K562 (cell line): ENCODE data around the gene CUL4B. TPM values are rescaled to one million over a fixed set of nuclear protein-coding genes. Genes with fewer than 3 reads are reported as not detected.

Experiments used
- BACH1 ChIP-seq: fragments of 200-800 bp; sonication (Bioruptor generic); IDR thresholded peaks from 2 replicates; pipeline ENCODE4 v1.6.1; 2016; ENCODE audit warnings: missing genetic modification characterization, missing compliant biosample characterization
- BCOR ChIP-seq: fragments of 450-650 bp; IDR thresholded peaks from 2 replicates; pipeline ENCODE4 v1.6.1; 2016
- CBFA2T3 ChIP-seq: fragments of 450-650 bp; IDR thresholded peaks from 2 replicates; pipeline ENCODE4 v1.6.1; 2017
- CBX2 ChIP-seq: fragments of 200-600 bp; sonication (generic); IDR thresholded peaks from one replicate; pipeline ENCODE4 v1.6.1; 2012; ENCODE audit warnings: mild to moderate bottlenecking, low read length, inconsistent platforms; ENCODE audit not compliant: insufficient read depth, poor library complexity, severe bottlenecking
- CBX5 ChIP-seq: IDR thresholded peaks from 2 replicates; pipeline ENCODE4 v1.6.1; 2014; ENCODE audit warnings: low read depth, borderline replicate concordance
- CREM ChIP-seq: IDR thresholded peaks from 2 replicates; pipeline ENCODE4 v1.6.1; 2014; ENCODE audit warnings: antibody characterized with exemption, low read depth
- ELF1 ChIP-seq: fragments of 200-800 bp; sonication (Bioruptor generic); IDR thresholded peaks from 2 replicates; pipeline ENCODE4 v1.6.1; 2016; ENCODE audit warnings: missing genetic modification characterization, missing compliant biosample characterization
- ELF2 ChIP-seq: fragments of 250-450 bp; sonication (Bioruptor Pico); IDR thresholded peaks from 2 replicates; pipeline ENCODE4 v1.5.0; 2021; ENCODE audit warnings: mild to moderate bottlenecking
- ETV5 ChIP-seq: sonication (generic); formaldehyde crosslinking; IDR thresholded peaks from 2 replicates; pipeline ENCODE4 v1.4.0; 2020; ENCODE audit warnings: low read depth, mild to moderate bottlenecking, missing genetic modification reagents
- FOS ChIP-seq: IDR thresholded peaks from 3 replicates; pipeline ENCODE4 v1.6.1; 2011; ENCODE audit not compliant: insufficient read length; ENCODE audit errors: extremely low read depth
- FOXJ3 ChIP-seq: sonication (generic); formaldehyde crosslinking; IDR thresholded peaks from 2 replicates; pipeline ENCODE4 v1.4.0; 2020; ENCODE audit warnings: mild to moderate bottlenecking, missing genetic modification reagents
- HMGN3 ChIP-seq: IDR thresholded peaks from 2 replicates; pipeline ENCODE4 v1.6.1; 2011; ENCODE audit warnings: borderline replicate concordance, low read depth, mild to moderate bottlenecking, mixed read lengths, low read length; ENCODE audit not compliant: insufficient read length; ENCODE audit errors: extremely low read depth
- HNRNPL ChIP-seq: fragments of 200-400 bp; formaldehyde crosslinking; IDR thresholded peaks from 2 replicates; pipeline ENCODE4 v1.6.1; 2017; ENCODE audit warnings: low read depth, mild to moderate bottlenecking, low read length
- KAT2B ChIP-seq: IDR thresholded peaks from one replicate; pipeline ENCODE4 v1.6.1; 2012; ENCODE audit warnings: low read depth, mild to moderate bottlenecking, control low read depth, inconsistent platforms, low read length, moderate library complexity
- MCM3 ChIP-seq: fragments of 450-650 bp; IDR thresholded peaks from 2 replicates; pipeline ENCODE4 v1.6.1; 2016
- NCOA1 ChIP-seq: fragments of 450-650 bp; IDR thresholded peaks from 2 replicates; pipeline ENCODE4 v1.6.1; 2016; ENCODE audit warnings: low read depth
- NR2C2 ChIP-seq, 2 experiments: fragments of 200-800 bp in 1 of 2; sonication (Bioruptor generic) in 1 of 2; sonication (generic) in 1 of 2; formaldehyde crosslinking in 1 of 2; IDR thresholded peaks; 2 replicates each; pipeline versions ENCODE4 v1.6.1 to v1.8.0; 2016 to 2022; ENCODE audit warnings: mild to moderate bottlenecking in 1 of 2, missing compliant biosample characterization in 1 of 2, missing genetic modification characterization in 1 of 2, missing genetic modification reagents in 1 of 2
- PTRF ChIP-seq: fragments of 450-650 bp; IDR thresholded peaks from 2 replicates; pipeline ENCODE4 v1.6.1; 2016; ENCODE audit warnings: mild to moderate bottlenecking, missing genetic modification characterization, missing compliant biosample characterization
- SAP30 ChIP-seq: fragments of 200-600 bp; sonication (generic); IDR thresholded peaks from 2 replicates; pipeline ENCODE4 v1.6.1; 2012; ENCODE audit warnings: borderline replicate concordance, low read depth, mild to moderate bottlenecking, moderate library complexity, low read length, control low read depth, inconsistent platforms; ENCODE audit not compliant: insufficient read depth, poor library complexity, severe bottlenecking
- STAG1 ChIP-seq: sonication (generic); formaldehyde crosslinking; IDR thresholded peaks from 2 replicates; pipeline ENCODE4 v1.5.0; 2020; ENCODE audit warnings: missing genetic modification reagents, borderline replicate concordance
- polyA plus RNA-seq, 8 experiments: library from polyadenylated mRNA; depleted of rRNA in 4 of 8; stranded (reverse) in 5 of 8; unstranded in 3 of 8; fragments of >200 nt; fragmentation: Nextera tagmentation in 2 of 8; fragmentation: Illumina TruSeq in 1 of 8; extraction: Ambion mirVana in 2 of 8; extraction: Trizol in 1 of 8; gene quantifications; 2 replicates each; pipeline versions ENCODE4 v1.2.1 to v1.2.3, GENCODE V29; 2011 to 2014; ENCODE audit warnings: inconsistent platforms in 1 of 8, missing spikeins in 1 of 8
- total RNA-seq, 7 experiments: library from RNA; depleted of rRNA in 6 of 7; stranded (reverse); fragments of >200 nt in 6 of 7; fragmentation: Illumina TruSeq in 2 of 7; extraction: Trizol in 2 of 7; gene quantifications; 2 replicates each; pipeline versions ENCODE4 v1.2.1 to v1.2.3, GENCODE V29; 2011 to 2021; ENCODE audit warnings: low replicate concordance in 1 of 7
- TF ChIP-seq, protein P1 (sequence below): sonication (generic); formaldehyde crosslinking; IDR thresholded peaks from 2 replicates; pipeline ENCODE4 v1.8.0; 2022; ENCODE audit warnings: mild to moderate bottlenecking, missing genetic modification reagents
- TF ChIP-seq, protein P2 (sequence below), 2 experiments: fragments of 450-650 bp; conservative IDR thresholded peaks; 2 replicates each; pipeline ENCODE4 v1.6.1; 2017; ENCODE audit warnings: mild to moderate bottlenecking in 2 of 2, moderate library complexity in 2 of 2
- TF ChIP-seq, protein P3 (sequence below): fragments of 450-650 bp; IDR thresholded peaks from 2 replicates; pipeline ENCODE4 v1.6.1; 2016
- TF ChIP-seq, protein P4 (sequence below): sonication (generic); formaldehyde crosslinking; IDR thresholded peaks from 2 replicates; pipeline ENCODE4 v1.9.0; 2022; ENCODE audit warnings: mild to moderate bottlenecking, missing genetic modification reagents
- TF ChIP-seq, protein P5 (sequence below), 2 experiments: fragments of 450-650 bp in 1 of 2; sonication (generic) in 1 of 2; formaldehyde crosslinking; conservative IDR thresholded peaks; 2 replicates each; pipeline versions ENCODE4 v1.4.0 to v1.8.1; 2020 to 2022; ENCODE audit warnings: mild to moderate bottlenecking in 1 of 2, missing genetic modification reagents in 1 of 2

The CUL4B gene
- total and polyA plus RNA-seq, 9 of the 15 experiments (the other 6 are each of a cell fraction or from before 2014, with no cell fraction given): 15.0 to 41.7 (median 37.5) TPM

DNA sequence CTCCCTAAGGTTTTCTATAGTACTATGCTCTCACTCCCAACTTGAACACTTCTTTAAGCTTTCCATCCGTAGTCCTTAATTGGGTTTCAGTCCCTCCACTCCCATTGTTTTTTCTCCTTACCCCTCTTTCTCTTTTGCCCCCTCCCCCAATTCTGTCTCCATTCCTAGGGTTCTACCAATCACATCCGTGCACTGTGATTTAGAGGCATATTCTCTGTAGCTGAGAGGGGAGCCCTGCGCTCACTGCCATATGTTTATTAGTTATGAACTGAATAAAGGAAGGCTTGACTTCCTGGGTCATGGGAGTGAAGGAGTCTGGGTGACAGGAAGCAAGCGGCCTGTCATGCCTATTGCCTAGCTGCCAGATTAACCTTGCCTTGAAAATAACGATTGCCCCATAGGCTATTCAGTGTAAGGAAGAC, 43.6 kb upstream of the CUL4B start (continued):
- TF ChIP-seq STAG1 (CRISPR knock-in tag): no peak
- no peak for TF ChIP-seq NCOA1
- no peak for TF ChIP-seq CREM
- TF ChIP-seq, protein P1, sequence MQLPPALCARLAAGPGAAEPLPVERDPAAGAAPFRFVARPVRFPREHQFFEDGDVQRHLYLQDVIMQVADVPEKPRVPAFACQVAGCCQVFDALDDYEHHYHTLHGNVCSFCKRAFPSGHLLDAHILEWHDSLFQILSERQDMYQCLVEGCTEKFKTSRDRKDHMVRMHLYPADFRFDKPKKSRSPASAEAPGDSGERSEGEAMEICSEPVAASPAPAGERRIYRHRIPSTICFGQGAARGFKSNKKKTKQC (CRISPR knock-in tag): no peak
- TF ChIP-seq ELF1: 0 out of 2 replicates have a peak, but pooled peaks have one; percentile 55
- TF ChIP-seq, protein P2, sequence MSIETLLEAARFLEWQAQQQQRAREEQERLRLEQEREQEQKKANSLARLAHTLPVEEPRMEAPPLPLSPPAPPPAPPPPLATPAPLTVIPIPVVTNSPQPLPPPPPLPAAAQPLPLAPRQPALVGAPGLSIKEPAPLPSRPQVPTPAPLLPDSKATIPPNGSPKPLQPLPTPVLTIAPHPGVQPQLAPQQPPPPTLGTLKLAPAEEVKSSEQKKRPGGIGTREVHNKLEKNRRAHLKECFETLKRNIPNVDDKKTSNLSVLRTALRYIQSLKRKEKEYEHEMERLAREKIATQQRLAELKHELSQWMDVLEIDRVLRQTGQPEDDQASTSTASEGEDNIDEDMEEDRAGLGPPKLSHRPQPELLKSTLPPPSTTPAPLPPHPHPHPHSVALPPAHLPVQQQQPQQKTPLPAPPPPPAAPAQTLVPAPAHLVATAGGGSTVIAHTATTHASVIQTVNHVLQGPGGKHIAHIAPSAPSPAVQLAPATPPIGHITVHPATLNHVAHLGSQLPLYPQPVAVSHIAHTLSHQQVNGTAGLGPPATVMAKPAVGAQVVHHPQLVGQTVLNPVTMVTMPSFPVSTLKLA (conservative IDR thresholded peaks at IDR 0.05): 0 out of 4 replicates have a peak, but pooled peaks of 1 of the 2 experiments have one; percentile 4
- TF ChIP-seq FOS: no peak
- TF ChIP-seq, protein P3, sequence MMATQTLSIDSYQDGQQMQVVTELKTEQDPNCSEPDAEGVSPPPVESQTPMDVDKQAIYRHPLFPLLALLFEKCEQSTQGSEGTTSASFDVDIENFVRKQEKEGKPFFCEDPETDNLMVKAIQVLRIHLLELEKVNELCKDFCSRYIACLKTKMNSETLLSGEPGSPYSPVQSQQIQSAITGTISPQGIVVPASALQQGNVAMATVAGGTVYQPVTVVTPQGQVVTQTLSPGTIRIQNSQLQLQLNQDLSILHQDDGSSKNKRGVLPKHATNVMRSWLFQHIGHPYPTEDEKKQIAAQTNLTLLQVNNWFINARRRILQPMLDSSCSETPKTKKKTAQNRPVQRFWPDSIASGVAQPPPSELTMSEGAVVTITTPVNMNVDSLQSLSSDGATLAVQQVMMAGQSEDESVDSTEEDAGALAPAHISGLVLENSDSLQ: no peak; the same call in 1 of the 2 replicates
- TF ChIP-seq BACH1 (tag): no peak
- TF ChIP-seq FOXJ3: no peak
- no peak for TF ChIP-seq HMGN3
- no peak for TF ChIP-seq CBX2
- no peak for TF ChIP-seq SAP30
- TF ChIP-seq, protein P4, sequence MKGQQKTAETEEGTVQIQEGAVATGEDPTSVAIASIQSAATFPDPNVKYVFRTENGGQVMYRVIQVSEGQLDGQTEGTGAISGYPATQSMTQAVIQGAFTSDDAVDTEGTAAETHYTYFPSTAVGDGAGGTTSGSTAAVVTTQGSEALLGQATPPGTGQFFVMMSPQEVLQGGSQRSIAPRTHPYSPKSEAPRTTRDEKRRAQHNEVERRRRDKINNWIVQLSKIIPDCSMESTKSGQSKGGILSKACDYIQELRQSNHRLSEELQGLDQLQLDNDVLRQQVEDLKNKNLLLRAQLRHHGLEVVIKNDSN: no peak
- no peak for TF ChIP-seq HNRNPL
- TF ChIP-seq, protein P5, sequence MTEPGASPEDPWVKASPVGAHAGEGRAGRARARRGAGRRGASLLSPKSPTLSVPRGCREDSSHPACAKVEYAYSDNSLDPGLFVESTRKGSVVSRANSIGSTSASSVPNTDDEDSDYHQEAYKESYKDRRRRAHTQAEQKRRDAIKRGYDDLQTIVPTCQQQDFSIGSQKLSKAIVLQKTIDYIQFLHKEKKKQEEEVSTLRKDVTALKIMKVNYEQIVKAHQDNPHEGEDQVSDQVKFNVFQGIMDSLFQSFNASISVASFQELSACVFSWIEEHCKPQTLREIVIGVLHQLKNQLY (CRISPR knock-in tag; conservative IDR thresholded peaks at IDR 0.05): no peak
- no peak for TF ChIP-seq CBX5
- no peak for TF ChIP-seq KAT2B
- no peak for TF ChIP-seq PTRF
- TF ChIP-seq NR2C2 (CRISPR knock-in tag; IDR thresholded peaks at IDR 0.05): no peak
- TF ChIP-seq NR2C2 (tag; IDR thresholded peaks at IDR 0.05): peak; percentile 90
- TF ChIP-seq CBFA2T3: no peak
- no peak for TF ChIP-seq MCM3
- no peak for TF ChIP-seq BCOR
- TF ChIP-seq ETV5: 0 out of 2 replicates have a peak, but pooled peaks have one; percentile 29
- TF ChIP-seq ELF2 (CRISPR knock-in tag): no peak
